CD4-positive, alpha-beta T cell treated with Interleukin-12 subunit alpha and Interleukin-12 subunit beta, for 1 hour (primary cell): Measurements from ENCODE around the gene DYNC1I1.

Source experiments
- DNase-seq: peaks from one replicate; pipeline ENCODE4 v3.0.0-alpha.2; 2020

DYNC1I1 gene

GRCh38 chr7:96033009-96033598, 260.8 kb downstream of the DYNC1I1 start:
- no peak for DNase-seq

DNA sequence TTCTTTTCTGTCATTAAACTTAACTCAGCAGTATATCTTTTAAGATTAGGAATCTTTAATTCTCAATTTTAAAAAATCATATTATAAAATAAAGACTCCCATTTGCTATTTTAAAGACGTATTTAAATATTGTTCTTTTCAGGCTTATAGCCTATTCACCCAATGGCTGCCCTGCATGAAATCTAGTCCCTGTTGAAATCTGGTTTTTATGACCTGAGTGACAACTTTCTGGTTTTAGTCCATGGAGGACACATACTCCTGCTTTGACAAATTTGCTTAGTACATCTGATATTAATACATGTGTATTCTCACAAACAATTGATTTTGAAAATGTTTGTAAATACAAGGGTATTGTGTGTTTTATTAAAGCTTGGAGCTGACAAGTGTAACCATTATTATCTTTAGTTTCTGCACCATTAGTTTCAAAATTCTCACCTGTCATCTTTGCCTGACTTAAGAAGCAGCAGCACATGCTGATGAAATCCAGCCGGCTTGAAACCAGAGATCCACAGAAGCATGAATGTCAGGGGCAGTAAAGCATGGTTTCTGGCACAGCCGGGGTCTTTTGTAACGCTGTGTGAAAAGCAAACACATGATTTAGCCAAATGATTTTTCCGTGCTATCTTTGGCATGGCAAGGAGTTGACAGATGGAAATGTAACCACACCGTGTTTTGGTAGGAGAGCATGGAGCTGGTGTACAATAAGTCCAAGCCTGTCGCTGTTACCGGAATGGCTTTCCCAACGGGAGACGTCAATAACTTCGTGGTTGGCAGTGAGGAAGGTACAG, 262.8 kb downstream of the DYNC1I1 start:
- no peak for DNase-seq

- DNase-seq, result no peak
These were observed 268.0 kb downstream of the DYNC1I1 start for GRCh38 chr7:96040250-96040772.

DNA sequence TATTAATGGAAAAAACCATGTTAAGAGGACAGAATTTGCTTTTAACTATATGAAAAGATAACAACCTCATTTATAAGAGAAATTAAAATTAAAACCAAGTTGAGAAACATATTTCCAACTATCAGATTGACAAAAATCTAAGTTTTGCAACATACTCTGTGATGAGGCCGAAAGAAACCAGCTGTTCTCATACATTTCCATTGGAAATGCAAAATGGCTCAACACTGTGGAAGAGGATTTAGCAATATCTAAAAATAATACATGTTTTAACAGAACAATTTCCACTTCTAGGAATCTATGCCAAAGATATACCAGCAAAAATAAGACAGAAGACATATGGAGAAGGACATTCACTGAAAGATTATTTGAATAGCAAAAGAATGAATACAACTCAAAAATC, 268.8 kb downstream of the DYNC1I1 start:
- DNase-seq, result no peak

GRCh38 chr7:96045181-96045580, 272.8 kb downstream of the DYNC1I1 start:
- DNase-seq, result no peak

GRCh38 chr7:96045919-96046318, 273.6 kb downstream of the DYNC1I1 start:
- DNase-seq, result no peak

GRCh38 chr7:96052289-96052688, 279.9 kb downstream of the DYNC1I1 start:
- no peak for DNase-seq

DNA sequence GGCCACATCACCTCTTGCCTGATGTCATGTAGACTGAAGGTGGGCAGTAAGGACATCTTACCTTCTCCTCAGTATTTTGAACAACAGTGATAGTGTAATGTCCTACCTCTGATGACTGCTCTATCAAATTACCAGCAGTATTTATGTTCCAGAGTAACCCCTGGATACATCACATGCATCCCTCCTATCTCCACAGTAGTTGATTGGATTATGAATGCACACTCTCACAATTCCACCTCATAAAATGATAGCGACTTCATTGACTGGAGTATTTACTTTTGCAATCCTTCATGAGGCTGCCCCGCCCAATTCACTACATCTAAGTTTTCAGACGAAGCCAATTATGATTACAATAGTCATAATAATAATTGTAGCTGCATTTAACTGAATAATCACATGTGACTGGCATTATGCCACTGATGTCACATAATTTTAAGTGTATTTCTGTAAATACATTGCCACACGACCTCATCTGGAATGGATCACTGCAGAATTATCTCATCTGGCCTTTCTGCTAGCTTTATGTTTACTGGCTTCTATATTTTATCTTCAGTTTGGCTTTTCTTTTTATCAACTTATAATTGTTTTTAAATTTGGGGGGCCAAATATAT, 280.6 kb downstream of the DYNC1I1 start:
- DNase-seq, result no peak

- DNase-seq, result no peak
These were observed 283.4 kb downstream of the DYNC1I1 start for GRCh38 chr7:96055717-96056116.

DNA sequence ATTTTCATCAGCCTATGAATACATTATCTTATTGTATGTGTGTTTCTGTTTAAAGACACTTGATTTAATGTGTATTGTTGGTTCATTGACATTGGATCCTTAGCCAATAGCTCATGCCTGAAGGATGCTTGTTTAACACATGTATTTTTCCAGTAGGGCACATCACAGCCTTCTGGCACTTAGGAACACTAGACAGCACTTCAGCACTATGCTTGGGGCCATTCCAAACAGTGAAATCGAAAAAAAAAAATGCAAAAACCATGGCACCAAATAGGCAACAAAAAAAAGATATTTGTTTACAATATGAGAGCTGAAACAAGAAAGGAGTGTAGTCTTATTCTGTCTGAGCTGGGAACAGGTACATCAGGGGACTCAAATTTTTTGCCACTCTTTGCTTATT, 286.7 kb downstream of the DYNC1I1 start:
- no peak for DNase-seq

- DNase-seq, result no peak
These were observed 288.7 kb downstream of the DYNC1I1 start for GRCh38 chr7:96061009-96061408.

DNA sequence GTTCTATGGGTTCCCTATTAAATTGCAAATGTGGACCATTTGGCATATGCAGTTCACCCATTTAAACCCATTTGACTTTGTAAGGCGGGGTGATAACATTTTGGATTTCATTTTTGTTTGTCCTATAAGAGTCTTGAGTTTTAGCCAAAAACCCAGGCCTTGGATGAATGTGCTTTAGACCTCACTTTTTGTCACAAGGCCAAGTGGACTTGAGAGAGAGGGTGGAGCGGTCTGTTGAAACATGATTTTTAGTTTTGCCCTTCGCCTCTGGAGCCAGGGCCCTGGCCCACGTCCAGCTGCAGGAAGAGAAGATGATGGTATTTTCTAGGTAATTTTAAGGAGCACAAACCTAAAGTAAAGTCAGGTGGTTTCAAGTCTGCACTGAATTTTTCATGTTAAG, 289.5 kb downstream of the DYNC1I1 start:
- no peak for DNase-seq

GRCh38 chr7:96067321-96067720, 295.0 kb downstream of the DYNC1I1 start:
- no peak for DNase-seq

GRCh38 chr7:96069401-96069800, 297.0 kb downstream of the DYNC1I1 start:
- no peak for DNase-seq

GRCh38 chr7:96074871-96075270, 302.5 kb downstream of the DYNC1I1 start:
- no peak for DNase-seq

DNA sequence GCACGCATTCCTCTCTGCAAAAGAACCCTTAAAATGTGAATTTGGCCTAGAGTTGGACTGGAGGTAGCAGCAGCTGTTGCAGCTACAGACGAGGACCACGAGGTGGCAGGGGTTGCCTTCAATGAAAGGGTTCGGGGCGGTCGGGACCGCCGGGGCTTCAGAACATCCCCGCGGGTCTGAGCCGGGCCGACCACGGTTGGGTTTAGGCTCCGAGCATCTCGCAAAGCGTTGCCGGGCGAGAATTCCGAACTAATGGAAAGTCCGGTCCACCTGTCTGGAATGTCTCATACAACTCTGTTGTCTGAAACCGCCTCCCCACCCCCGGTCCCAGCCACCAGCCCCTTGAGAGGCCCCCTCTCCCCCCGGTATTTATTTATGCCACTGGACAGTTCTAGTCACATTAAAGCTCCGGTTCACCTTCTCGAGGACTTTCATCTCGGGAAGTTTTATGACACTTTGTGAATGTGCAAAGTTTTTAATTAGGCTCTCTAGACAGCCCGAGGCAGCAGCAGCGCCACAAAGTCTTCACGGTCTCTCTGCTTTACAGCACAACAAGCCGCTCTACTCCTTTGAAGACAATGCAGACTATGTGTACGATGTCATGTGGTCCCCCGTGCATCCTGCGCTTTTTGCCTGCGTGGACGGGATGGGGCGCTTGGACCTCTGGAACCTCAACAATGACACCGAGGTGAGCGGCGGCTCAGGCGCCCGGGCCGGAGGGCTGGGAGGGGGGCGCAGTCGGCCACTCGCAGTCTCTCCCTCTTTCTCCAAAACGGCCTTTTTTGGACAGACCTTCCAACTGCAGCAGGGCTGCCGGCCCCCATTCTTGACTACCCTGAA, 303.4 kb downstream of the DYNC1I1 start:
- peak; percentile 44 for DNase-seq

GRCh38 chr7:96076350-96076707, 304.0 kb downstream of the DYNC1I1 start:
- no peak for DNase-seq

GRCh38 chr7:96080027-96080426, 307.7 kb downstream of the DYNC1I1 start:
- no peak for DNase-seq

DNA sequence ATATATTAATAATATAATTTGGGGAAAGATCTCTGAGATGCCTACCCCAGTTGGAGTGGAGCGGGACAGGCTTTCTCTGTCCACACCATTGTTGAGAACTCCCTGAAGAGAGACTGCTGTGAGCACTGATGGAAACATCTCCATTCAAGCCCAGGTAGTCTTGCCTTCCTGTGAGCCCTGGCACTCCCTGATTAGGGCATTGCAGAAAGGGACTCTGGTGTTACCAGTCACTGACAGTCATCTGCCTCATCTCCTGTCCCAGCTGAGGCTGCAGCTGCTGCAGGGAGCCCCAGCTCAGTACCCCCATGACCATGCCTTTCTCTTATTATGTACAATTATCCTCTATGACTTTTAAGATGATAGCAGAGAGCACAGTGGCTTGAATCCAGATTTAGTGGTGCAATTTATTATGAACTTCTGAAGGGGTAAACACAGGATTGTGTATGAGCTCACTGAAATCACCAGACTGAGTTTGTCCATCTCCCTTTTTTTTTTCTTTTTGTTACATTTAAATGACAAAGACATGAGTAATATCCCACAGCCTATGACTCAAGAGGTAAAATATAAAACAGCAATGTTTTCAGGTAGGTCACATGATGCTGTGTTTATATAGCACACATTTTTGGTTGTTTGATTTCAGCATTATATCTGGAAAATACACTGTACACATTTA, 312.7 kb downstream of the DYNC1I1 start:
- DNase-seq, result no peak

DNA sequence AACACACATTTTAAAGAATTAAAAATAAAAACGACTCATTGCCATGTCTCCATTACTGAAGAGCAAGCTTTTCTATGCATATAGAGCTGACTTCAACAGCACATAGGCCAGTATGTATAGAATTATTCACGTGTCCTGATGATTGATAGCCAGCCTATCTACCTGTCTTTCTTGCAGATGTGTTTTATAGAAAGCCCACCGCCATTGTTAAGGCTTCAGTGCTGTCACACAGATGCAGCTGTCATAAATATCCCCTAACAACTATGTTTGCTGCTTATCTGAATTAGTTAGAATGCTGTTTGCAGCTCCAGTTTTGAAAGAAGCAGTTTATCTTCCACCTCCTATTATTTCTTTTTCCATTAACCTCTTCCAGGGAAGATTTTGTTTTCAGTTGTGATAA, 313.6 kb downstream of the DYNC1I1 start:
- DNase-seq, result no peak

DNA sequence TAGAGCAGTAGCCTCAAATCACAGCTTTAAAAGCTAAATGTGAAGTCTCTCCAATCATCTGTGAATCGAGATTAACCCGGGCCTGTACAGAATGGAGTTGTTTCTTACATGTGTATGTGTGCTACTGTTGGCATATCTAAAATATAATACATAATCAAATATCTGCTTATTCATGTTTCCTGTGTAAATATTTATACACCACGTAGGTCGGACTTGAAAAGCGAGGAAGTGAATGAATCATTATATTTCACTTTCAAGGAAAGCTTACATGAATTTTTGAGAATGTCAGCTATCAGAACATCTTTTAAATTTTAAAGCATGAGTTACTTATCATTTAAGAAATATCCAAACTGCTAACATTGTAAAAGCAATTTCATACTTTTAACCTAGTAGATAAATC, 316.2 kb downstream of the DYNC1I1 start:
- no peak for DNase-seq

DNA sequence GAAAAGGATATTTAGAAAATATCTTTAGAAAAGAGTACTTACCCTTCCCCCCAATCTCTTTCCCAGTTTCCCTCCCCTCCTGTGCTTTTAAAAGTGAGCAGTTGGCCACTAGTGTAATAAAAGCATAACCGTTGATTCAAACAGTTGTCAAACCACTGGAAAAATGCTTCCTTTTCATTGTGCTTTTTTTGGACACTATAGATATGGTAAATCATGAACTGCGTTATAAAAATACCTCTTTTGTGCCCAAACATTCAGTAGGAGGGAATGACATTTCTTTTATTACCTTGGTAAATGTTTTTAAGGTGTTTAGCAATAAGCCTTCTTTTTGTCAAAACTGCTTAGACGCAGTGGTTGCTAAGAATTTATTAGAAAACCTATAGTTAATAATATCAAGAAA, 317.2 kb downstream of the DYNC1I1 start:
- no peak for DNase-seq

- DNase-seq, result no peak
These were observed 318.4 kb downstream of the DYNC1I1 start for GRCh38 chr7:96090756-96091155.
